Hepatocyte (in vitro differentiated cells): ENCODE data around the gene CYYR1. TPM values are rescaled to one million over a fixed set of nuclear protein-coding genes. Genes with fewer than 3 reads are reported as not detected.

Experiments
- DNase-seq: peaks from one replicate; pipeline ENCODE4 v3.0.0-alpha.2; 2016; ENCODE audit warnings: low spot score
- H2AFZ ChIP-seq: fragments of 200-600 bp; sonication (generic); 2 replicates; pipeline ENCODE4 v1.6.0; 2016; ENCODE audit warnings: antibody characterized with exemption, mild to moderate bottlenecking
- H3K27ac ChIP-seq: fragments of 200-600 bp; sonication (generic); 2 replicates; pipeline ENCODE4 v1.5.1; 2016; ENCODE audit warnings: mild to moderate bottlenecking
- H3K27me3 ChIP-seq: fragments of 200-600 bp; sonication (generic); 2 replicates; pipeline ENCODE4 v1.6.1; 2016
- H3K36me3 ChIP-seq: fragments of 200-600 bp; sonication (generic); replicated peaks from 2 replicates; pipeline ENCODE4 v1.5.1; 2016; ENCODE audit warnings: low read depth; ENCODE audit not compliant: insufficient read depth
- H3K4me1 ChIP-seq: fragments of 200-600 bp; sonication (generic); 2 replicates; pipeline ENCODE4 v1.5.1; 2016; ENCODE audit warnings: mild to moderate bottlenecking, moderate library complexity; ENCODE audit not compliant: insufficient read depth
- H3K4me2 ChIP-seq: fragments of 200-600 bp; sonication (generic); 2 replicates; pipeline ENCODE4 v1.6.0; 2016
- H3K4me3 ChIP-seq: fragments of 200-600 bp; sonication (generic); 2 replicates; pipeline ENCODE4 v1.5.1; 2016; ENCODE audit warnings: mild to moderate bottlenecking
- H3K79me2 ChIP-seq: fragments of 200-600 bp; sonication (generic); 2 replicates; pipeline ENCODE4 v1.6.0; 2017; ENCODE audit warnings: mild to moderate bottlenecking
- H3K9me2 ChIP-seq: fragments of 200-600 bp; sonication (generic); replicated peaks from 2 replicates; pipeline ENCODE4 v1.6.0; 2017; ENCODE audit warnings: mild to moderate bottlenecking; ENCODE audit not compliant: insufficient read depth
- H3K9me3 ChIP-seq: fragments of 200-600 bp; sonication (generic); 2 replicates; pipeline ENCODE4 v1.5.1; 2016; ENCODE audit warnings: low read depth, mild to moderate bottlenecking
- H4K20me1 ChIP-seq: fragments of 200-600 bp; sonication (generic); 2 replicates; pipeline ENCODE4 v1.6.0; 2016; ENCODE audit warnings: mild to moderate bottlenecking; ENCODE audit not compliant: insufficient read depth, poor library complexity, severe bottlenecking
- EZH2 ChIP-seq: fragments of 200-600 bp; sonication (generic); IDR thresholded peaks from 2 replicates; pipeline ENCODE4 v1.6.1; 2016; ENCODE audit warnings: antibody characterized with exemption, mild to moderate bottlenecking, borderline replicate concordance
- EZH2phosphoT487 ChIP-seq: fragments of 200-600 bp; sonication (generic); IDR thresholded peaks from one replicate; pipeline ENCODE4 v1.6.1; 2018; ENCODE audit warnings: antibody characterized with exemption, mild to moderate bottlenecking, low read depth, moderate library complexity; ENCODE audit not compliant: unreplicated experiment, severe bottlenecking
- WGBS: methylation state at CpG from one replicate; pipeline ENCODE4 v1.1.6; 2016; ENCODE audit warnings: low lambda C conversion rate; ENCODE audit errors: missing lambda C conversion rate; 5-methylcytosine and 5-hydroxymethylcytosine counted together
- polyA plus RNA-seq: library from polyadenylated mRNA; unstranded; fragments of >200 nt; fragmentation: Nextera tagmentation; extraction: Ambion mirVana; gene quantifications from 2 replicates; pipeline ENCODE4 v1.2.1, GENCODE V29; 2016
- total RNA-seq: library from RNA; depleted of rRNA; stranded (reverse); fragments of >200 nt; gene quantifications from 2 replicates; pipeline ENCODE4 v1.2.3, GENCODE V29; 2014
- TF ChIP-seq, protein P1 (sequence below): fragments of 200-600 bp; sonication (generic); IDR thresholded peaks from 2 replicates; pipeline ENCODE4 v1.5.1; 2016; ENCODE audit warnings: antibody characterized with exemption, mild to moderate bottlenecking; ENCODE audit not compliant: poor library complexity

Gene CYYR1
- total and polyA plus RNA-seq, 2 experiments from 2014 or later, result 6.6 to 7.6 TPM

DNA sequence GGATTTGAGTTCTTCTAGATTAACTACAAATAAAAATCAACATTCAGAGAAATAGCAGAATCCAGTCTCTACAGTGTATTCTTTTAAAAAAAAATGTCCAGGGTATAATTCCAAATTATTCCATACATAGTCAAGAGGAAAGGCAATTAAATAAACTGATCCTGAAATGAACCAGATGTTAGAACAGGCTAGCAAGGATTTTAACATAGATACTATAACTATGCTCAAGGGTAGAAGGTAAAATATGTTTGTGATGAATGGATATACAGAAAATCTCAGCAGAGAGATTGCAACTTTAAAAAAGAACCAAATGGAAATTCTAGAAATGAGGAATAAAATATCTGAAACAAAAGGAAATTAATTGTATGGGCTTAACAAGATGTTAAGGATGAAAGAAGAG is 32.4 kb downstream of the CYYR1 start:
- Histone ChIP-seq H4K20me1 (no peaks in the 10 kb centered on the region), H3K79me2 (no peaks in the 10 kb centered on the region), H3K27me3 (no peaks in the 10 kb centered on the region), H3K9me3 (no peaks in the 10 kb centered on the region), H2AFZ (no peak overlapping the region), H3K36me3 (no peaks in the 10 kb centered on the region), H3K27ac (no peak overlapping the region), H3K9me2 (no peaks in the 10 kb centered on the region), H3K4me3 (no peak overlapping the region), H3K4me1 (no peaks in the 10 kb centered on the region), H3K4me2 (no peak overlapping the region)
- TF ChIP-seq, protein P1, sequence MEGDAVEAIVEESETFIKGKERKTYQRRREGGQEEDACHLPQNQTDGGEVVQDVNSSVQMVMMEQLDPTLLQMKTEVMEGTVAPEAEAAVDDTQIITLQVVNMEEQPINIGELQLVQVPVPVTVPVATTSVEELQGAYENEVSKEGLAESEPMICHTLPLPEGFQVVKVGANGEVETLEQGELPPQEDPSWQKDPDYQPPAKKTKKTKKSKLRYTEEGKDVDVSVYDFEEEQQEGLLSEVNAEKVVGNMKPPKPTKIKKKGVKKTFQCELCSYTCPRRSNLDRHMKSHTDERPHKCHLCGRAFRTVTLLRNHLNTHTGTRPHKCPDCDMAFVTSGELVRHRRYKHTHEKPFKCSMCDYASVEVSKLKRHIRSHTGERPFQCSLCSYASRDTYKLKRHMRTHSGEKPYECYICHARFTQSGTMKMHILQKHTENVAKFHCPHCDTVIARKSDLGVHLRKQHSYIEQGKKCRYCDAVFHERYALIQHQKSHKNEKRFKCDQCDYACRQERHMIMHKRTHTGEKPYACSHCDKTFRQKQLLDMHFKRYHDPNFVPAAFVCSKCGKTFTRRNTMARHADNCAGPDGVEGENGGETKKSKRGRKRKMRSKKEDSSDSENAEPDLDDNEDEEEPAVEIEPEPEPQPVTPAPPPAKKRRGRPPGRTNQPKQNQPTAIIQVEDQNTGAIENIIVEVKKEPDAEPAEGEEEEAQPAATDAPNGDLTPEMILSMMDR, result no peak
- TF ChIP-seq EZH2phosphoT487 (no peak), EZH2 (no peak)
- no peak for DNase-seq

DNA sequence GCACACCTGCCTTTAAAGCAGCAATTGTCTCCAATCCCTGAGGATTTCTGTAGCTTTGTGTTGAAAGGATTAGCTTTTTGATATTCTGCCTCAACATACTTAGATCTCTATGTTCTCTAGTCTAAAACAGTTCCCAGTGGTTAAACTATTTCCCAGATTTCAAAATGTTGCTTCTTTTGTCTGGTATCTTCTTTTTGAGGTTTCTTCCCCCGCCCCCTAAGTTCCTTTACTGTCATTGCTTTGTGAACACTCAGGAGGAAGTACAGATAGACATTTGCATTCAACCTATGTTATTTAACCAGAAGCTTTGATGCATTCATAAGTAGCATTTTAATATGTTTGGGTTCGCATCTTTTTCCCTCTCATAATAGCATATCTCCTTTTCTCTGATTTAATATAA is 33.5 kb downstream of the CYYR1 start:
- Histone ChIP-seq H2AFZ (no peak overlapping the region), H3K4me1 (no peaks in the 10 kb centered on the region), H3K4me3 (no peak overlapping the region), H3K9me2 (no peaks in the 10 kb centered on the region), H3K27me3 (no peaks in the 10 kb centered on the region), H3K27ac (no peak overlapping the region), H3K9me3 (no peaks in the 10 kb centered on the region), H3K4me2 (no peak overlapping the region), H4K20me1 (no peaks in the 10 kb centered on the region), H3K36me3 (no peaks in the 10 kb centered on the region), H3K79me2 (no peaks in the 10 kb centered on the region)
- WGBS, result 94% methylated on average over 2 of the region's 2 CpGs
- no peak for DNase-seq
- TF ChIP-seq EZH2 (no peak), EZH2phosphoT487 (no peak)
- TF ChIP-seq, protein P1, result no peak

DNA sequence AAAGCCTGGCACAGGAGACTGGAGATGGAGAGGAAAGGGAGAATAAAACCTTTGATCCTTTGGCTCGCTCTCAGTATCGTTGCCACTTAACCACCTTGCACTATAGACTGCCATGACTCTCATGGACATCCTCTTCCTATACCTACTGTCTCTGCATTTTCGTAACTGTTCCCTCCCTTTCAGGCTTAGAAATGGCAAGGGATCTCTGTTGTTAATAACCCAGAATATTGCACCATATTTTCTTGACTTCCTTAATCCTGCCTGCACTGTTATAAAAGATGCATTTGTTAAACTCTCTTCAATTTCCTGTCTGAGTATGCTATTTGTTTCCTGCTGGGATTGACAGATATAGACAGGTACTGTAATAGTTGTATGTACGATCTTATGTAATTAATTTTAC is 38.6 kb downstream of the CYYR1 start:
- H4K20me1 ChIP-seq, result no peaks in the 10 kb centered on the region

More for the DNA sequence above, 38.6 kb downstream of the CYYR1 start:
- no peak for DNase-seq
- Histone ChIP-seq H3K4me2 (no peak overlapping the region), H3K4me3 (no peak overlapping the region), H3K27me3 (no peaks in the 10 kb centered on the region), H3K9me3 (no peaks in the 10 kb centered on the region), H2AFZ (no peak overlapping the region), H3K9me2 (no peaks in the 10 kb centered on the region), H3K36me3 (no peaks in the 10 kb centered on the region), H3K27ac (no peak overlapping the region), H3K4me1 (no peaks in the 10 kb centered on the region), H3K79me2 (no peaks in the 10 kb centered on the region)
- TF ChIP-seq EZH2phosphoT487 (no peak), EZH2 (no peak)
- TF ChIP-seq, protein P1, result no peak
- WGBS, result 93% methylated on average over 4 of the region's 4 CpGs
